ENCODE data around the gene TRPC4AP.
A peak's percentile ranks its signal among the peaks of the same experiment; 100 is the strongest.

DNA sequence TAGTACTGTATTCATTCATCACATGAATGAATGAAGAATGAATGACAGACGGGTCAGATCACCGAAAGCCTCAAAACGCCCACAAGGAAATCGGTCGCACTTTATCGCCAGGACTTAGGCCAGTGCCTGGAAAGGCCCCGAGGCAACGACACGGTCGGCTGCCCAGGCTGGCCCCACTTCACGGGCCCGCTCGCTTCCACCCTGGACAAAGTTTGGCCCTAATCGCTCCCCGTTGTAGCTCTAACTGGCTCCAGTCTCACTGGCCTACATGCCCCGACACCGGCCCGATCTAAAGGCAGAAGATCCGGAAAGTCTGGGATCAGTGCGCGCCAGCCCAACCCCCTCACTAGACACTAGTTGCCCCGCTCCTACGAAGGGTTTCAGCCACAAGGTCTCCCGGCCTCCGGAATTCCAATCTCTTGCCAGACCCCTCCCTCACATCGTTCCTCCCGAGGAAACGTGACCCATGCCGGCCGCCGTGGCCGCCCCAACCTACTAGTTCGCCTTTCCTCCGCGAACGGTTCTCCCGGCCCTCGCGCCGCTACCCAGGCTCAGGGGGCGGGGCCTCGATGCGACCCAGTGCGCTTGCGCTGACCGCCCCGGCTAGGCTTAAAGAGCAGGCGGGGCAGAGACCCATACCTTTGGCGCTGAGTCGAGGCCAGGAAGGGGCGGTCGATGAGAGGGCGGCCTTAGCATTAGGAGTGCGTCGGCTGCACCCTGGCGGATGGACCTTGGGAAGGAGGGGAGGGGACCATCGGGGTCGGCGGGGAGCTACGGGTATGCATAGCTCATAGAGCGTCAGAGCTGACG lies 137.2 kb downstream of the TRPC4AP start, which contains the start of the genes GSS and MYH7B:
- TF ChIP-seq, protein P1, sequence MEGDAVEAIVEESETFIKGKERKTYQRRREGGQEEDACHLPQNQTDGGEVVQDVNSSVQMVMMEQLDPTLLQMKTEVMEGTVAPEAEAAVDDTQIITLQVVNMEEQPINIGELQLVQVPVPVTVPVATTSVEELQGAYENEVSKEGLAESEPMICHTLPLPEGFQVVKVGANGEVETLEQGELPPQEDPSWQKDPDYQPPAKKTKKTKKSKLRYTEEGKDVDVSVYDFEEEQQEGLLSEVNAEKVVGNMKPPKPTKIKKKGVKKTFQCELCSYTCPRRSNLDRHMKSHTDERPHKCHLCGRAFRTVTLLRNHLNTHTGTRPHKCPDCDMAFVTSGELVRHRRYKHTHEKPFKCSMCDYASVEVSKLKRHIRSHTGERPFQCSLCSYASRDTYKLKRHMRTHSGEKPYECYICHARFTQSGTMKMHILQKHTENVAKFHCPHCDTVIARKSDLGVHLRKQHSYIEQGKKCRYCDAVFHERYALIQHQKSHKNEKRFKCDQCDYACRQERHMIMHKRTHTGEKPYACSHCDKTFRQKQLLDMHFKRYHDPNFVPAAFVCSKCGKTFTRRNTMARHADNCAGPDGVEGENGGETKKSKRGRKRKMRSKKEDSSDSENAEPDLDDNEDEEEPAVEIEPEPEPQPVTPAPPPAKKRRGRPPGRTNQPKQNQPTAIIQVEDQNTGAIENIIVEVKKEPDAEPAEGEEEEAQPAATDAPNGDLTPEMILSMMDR (IDR thresholded peaks at IDR 0.05): peak; percentile 14 to 86 (median 67)
- TF ChIP-seq POLR2A (IDR thresholded peaks at IDR 0.05): peak; percentile 49 to 84 (median 83)
